ENCODE data around the gene PPP2CA. TPM values are rescaled to one million over a fixed set of nuclear protein-coding genes. Genes with fewer than 3 reads are reported as not detected.
A peak's percentile ranks its signal among the peaks of the same experiment; 100 is the strongest.

The PPP2CA gene
- total RNA-seq, 1 donor from 2014 or later = 146 TPM

DNA sequence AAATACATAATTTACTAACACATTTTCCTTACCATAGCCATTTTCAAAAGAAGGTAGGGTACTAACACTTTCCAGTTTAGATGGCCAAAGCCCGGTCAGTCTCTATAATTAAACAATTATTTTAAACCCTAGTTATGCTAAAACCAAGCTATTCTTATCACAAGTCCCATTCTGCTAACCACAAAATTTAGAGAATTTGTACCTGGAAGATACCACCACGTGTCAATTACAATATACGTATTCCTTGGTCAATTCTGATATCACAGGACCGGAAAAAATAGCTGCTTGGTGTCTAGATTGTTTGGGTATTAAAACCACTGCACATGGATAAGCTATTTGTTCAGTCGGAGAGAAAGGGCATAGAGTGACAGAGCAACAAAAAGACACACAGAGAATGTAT, 30.2 kb downstream of the PPP2CA start:
- Mint-ChIP-seq H3K36me3 (ENCODE audit: low read depth, unreplicated experiment) (peaks cover 30% of the 10 kb centered on the region), H3K9me3 (ENCODE audit: unreplicated experiment) (no peaks in the 10 kb centered on the region)

DNA sequence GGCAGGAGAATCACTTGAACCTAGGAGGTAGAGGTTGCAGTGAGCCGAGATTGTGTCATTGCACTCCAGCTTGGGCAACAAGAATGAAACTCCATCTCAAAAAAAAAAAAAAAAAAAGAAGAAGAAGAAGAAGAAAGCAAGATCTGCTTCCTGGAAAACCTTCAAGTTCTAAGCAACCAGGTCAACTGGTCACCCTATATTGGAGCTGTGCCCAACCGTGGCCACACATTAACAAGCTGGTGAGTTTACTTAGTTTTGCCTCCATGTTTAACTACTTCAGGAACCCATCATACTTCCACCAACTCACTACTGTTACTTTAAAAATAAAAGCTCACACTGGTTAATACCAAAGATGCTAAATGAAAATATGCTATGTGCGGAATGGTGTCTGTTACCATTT, 36.8 kb downstream of the PPP2CA start:
- Mint-ChIP-seq H3K36me3 (ENCODE audit: low read depth, unreplicated experiment) (no peaks in the 10 kb centered on the region), H3K4me1 (ENCODE audit: unreplicated experiment) (no peaks in the 10 kb centered on the region), H3K27ac (ENCODE audit: unreplicated experiment) (no peak overlapping the region), H3K9me3 (ENCODE audit: unreplicated experiment) (no peaks in the 10 kb centered on the region), H3K27me3 (ENCODE audit: unreplicated experiment) (peaks cover 8% of the 10 kb centered on the region), H3K4me3 (ENCODE audit: unreplicated experiment) (no peak overlapping the region)
- no peak for DNase-seq (ENCODE audit: low spot score)
- TF ChIP-seq, protein P1, sequence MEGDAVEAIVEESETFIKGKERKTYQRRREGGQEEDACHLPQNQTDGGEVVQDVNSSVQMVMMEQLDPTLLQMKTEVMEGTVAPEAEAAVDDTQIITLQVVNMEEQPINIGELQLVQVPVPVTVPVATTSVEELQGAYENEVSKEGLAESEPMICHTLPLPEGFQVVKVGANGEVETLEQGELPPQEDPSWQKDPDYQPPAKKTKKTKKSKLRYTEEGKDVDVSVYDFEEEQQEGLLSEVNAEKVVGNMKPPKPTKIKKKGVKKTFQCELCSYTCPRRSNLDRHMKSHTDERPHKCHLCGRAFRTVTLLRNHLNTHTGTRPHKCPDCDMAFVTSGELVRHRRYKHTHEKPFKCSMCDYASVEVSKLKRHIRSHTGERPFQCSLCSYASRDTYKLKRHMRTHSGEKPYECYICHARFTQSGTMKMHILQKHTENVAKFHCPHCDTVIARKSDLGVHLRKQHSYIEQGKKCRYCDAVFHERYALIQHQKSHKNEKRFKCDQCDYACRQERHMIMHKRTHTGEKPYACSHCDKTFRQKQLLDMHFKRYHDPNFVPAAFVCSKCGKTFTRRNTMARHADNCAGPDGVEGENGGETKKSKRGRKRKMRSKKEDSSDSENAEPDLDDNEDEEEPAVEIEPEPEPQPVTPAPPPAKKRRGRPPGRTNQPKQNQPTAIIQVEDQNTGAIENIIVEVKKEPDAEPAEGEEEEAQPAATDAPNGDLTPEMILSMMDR (IDR thresholded peaks at IDR 0.05; ENCODE audit: unreplicated experiment) = no peak

More for the DNA sequence above, 30.2 kb downstream of the PPP2CA start:
- Mint-ChIP-seq H3K27me3 (ENCODE audit: unreplicated experiment) (peaks cover 4% of the 10 kb centered on the region), H3K4me3 (ENCODE audit: unreplicated experiment) (no peak overlapping the region), H3K4me1 (ENCODE audit: unreplicated experiment) (no peaks in the 10 kb centered on the region), H3K27ac (ENCODE audit: unreplicated experiment) (no peak overlapping the region)
- no peak for DNase-seq (ENCODE audit: low spot score)
- TF ChIP-seq, protein P1 (IDR thresholded peaks at IDR 0.05; ENCODE audit: unreplicated experiment) = no peak

DNA sequence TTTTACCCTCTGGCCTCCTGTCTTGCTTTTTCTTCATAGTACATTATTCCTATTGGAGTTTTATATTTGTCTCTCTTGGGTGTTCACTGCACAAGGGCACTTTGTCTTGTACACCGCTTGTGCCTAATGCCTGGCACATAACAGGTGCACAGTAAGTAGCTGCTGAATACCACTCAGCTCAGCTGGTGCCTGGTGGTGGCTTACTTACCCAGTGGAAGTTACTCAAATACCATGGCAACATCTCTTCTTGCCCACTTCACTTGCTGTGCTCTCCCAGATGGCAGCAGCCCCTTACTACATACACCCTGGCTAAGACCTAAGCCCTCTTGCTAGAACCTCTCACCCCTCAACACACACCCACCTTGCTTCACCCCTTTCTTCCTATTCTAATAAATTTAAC, 37.8 kb downstream of the PPP2CA start:
- Mint-ChIP-seq H3K4me3 (ENCODE audit: unreplicated experiment) (no peak overlapping the region), H3K36me3 (ENCODE audit: low read depth, unreplicated experiment) (no peaks in the 10 kb centered on the region), H3K27ac (ENCODE audit: unreplicated experiment) (no peak overlapping the region), H3K4me1 (ENCODE audit: unreplicated experiment) (no peaks in the 10 kb centered on the region), H3K27me3 (ENCODE audit: unreplicated experiment) (peaks cover 4% of the 10 kb centered on the region), H3K9me3 (ENCODE audit: unreplicated experiment) (no peaks in the 10 kb centered on the region)
- DNase-seq (ENCODE audit: low spot score) = no peak
- TF ChIP-seq, protein P1 (IDR thresholded peaks at IDR 0.05; ENCODE audit: unreplicated experiment) = no peak

DNA sequence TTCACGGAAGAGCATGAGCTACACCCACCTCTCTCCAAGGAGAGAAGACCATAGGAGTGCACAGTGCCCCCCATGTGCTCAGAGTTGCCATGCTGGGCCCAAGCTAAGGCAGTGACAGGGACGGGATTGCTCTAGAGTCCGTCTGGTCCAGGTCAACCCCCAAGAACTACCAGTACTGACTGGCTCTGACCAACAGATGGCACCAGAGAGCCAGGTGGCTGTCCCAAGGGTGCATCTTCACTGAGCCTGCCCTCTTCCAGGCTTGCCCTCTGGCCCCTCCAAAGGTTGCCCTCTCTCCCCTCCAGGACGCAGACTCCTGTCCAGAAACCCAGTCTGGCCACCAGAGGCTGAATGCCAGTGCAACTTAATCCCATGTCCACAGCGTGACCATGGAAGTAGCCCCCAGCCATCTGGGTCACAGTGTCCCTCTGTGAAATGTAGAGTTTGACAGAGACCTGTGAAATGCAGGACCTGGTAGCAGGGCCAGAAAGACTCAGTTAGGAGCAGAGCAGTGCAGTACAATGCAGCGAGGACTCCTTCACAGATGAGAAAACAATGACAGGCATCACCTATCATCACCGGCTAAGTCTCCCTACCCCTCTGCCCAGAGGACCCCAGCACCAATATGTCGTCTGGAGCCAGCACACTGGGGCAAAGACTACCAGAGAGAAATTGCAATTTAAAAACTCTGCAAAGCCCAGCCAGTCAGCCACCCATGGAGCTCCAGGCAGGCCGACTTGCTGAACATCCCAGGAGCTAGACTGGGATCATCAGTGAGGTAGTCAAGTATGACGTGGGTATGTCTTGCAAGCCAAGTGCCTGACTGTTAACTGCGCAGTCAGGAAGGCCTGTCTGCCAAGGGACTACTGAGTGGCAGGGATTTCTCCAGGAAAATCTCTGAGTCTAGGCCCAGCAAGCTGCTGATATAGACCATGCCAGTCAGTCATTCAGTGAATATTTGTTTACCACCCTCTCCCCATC, 41.4 kb downstream of the PPP2CA start:
- no peaks in the 10 kb centered on the region for H3K9me3 Mint-ChIP-seq (ENCODE audit: unreplicated experiment)
- H3K36me3 Mint-ChIP-seq (ENCODE audit: low read depth, unreplicated experiment) = no peaks in the 10 kb centered on the region

More for the DNA sequence above, 41.4 kb downstream of the PPP2CA start:
- no peaks in the 10 kb centered on the region for H3K4me1 Mint-ChIP-seq (ENCODE audit: unreplicated experiment)
- no peak overlapping the region for H3K27ac Mint-ChIP-seq (ENCODE audit: unreplicated experiment)
- TF ChIP-seq, protein P1 (IDR thresholded peaks at IDR 0.05; ENCODE audit: unreplicated experiment) = peak; percentile 83
- peaks cover 4% of the 10 kb centered on the region for H3K27me3 Mint-ChIP-seq (ENCODE audit: unreplicated experiment)
- peak; percentile 82 for DNase-seq (ENCODE audit: low spot score)
- H3K4me3 Mint-ChIP-seq (ENCODE audit: unreplicated experiment) = no peak overlapping the region
